ENCODE measurements around the gene ADGRE2.
"Not testable (repeated sequence)": the region's sequence is repeated elsewhere in the genome, so short reads cannot be mapped to it uniquely, and the experiment has no call there.

Gene ADGRE2

GRCh38 chr19:14779151-14779550, 791 bp upstream of the ADGRE2 start:
- Histone ChIP-seq H3K4me1 (ENCODE audit: control insufficient read depth in 1 of 2, insufficient read depth in 1 of 2, low read depth in 1 of 2, low read length in 1 of 2) (peaks cover 36 to 40% of the 10 kb centered on the region in 2 experiments), H3K4me3 (ENCODE audit: low read depth in 1 of 2, low read length in 1 of 2) (no peak overlapping the region), H3K27me3 (peaks cover 5% of the 10 kb centered on the region), H3K27ac (no peak overlapping the region), H3K36me3 (no peaks in the 10 kb centered on the region), H3K9me3 (no peaks in the 10 kb centered on the region)
- TF ChIP-seq CTCF (IDR thresholded peaks at IDR 0.05): no peak

GRCh38 chr19:14777645-14778044, 715 bp downstream of the ADGRE2 start:
- not testable (repeated sequence) for H3K36me3 ChIP-seq; H3K27ac ChIP-seq; H3K27me3 ChIP-seq; H3K4me3 ChIP-seq (ENCODE audit: low read depth in 1 of 2, low read length in 1 of 2); H3K9me3 ChIP-seq
- peaks cover 22 to 25% of the 10 kb centered on the region in 2 experiments for H3K4me1 ChIP-seq (ENCODE audit: control insufficient read depth in 1 of 2, insufficient read depth in 1 of 2, low read depth in 1 of 2, low read length in 1 of 2)

- H3K4me3 ChIP-seq (ENCODE audit: low read depth in 1 of 2, low read length in 1 of 2): peak overlapping the region; percentile 68 to 97
- peak overlapping the region; percentile 81 for H3K27ac ChIP-seq
- TF ChIP-seq CTCF (IDR thresholded peaks at IDR 0.05): peak; percentile 58
- no peaks in the 10 kb centered on the region for H3K9me3 ChIP-seq
- H3K36me3 ChIP-seq: peaks cover 25% of the 10 kb centered on the region
- peaks cover 15 to 23% of the 10 kb centered on the region in 2 experiments for H3K4me1 ChIP-seq (ENCODE audit: control insufficient read depth in 1 of 2, insufficient read depth in 1 of 2, low read depth in 1 of 2, low read length in 1 of 2)
- peaks cover 5% of the 10 kb centered on the region for H3K27me3 ChIP-seq
Measured at GRCh38 chr19:14775869-14776586, 2.3 kb downstream of the ADGRE2 start.

GRCh38 chr19:14775326-14775725, 3.0 kb downstream of the ADGRE2 start:
- peaks cover 15 to 23% of the 10 kb centered on the region in 2 experiments for H3K4me1 ChIP-seq (ENCODE audit: control insufficient read depth in 1 of 2, insufficient read depth in 1 of 2, low read depth in 1 of 2, low read length in 1 of 2)
- H3K27ac ChIP-seq: peak overlapping the region; percentile 81
- H3K9me3 ChIP-seq, H3K27me3 ChIP-seq: not testable (repeated sequence)
- H3K36me3 ChIP-seq: peaks cover 30% of the 10 kb centered on the region
- H3K4me3 ChIP-seq (ENCODE audit: low read depth in 1 of 2, low read length in 1 of 2): peak overlapping the region; percentile 68 to 97

- Histone ChIP-seq H3K9me3 (no peaks in the 10 kb centered on the region), H3K36me3 (peaks cover 39% of the 10 kb centered on the region), H3K4me3 (ENCODE audit: low read depth in 1 of 2, low read length in 1 of 2) (no peak overlapping the region), H3K27me3 (peaks cover 5% of the 10 kb centered on the region), H3K4me1 (ENCODE audit: control insufficient read depth in 1 of 2, insufficient read depth in 1 of 2, low read depth in 1 of 2, low read length in 1 of 2) (peaks cover 15 to 23% of the 10 kb centered on the region in 2 experiments), H3K27ac (no peak overlapping the region)
- TF ChIP-seq CTCF (IDR thresholded peaks at IDR 0.05): no peak
Measured at GRCh38 chr19:14774373-14774772, 4.0 kb downstream of the ADGRE2 start.

GRCh38 chr19:14773722-14774121, 4.6 kb downstream of the ADGRE2 start:
- peaks cover 46% of the 10 kb centered on the region for H3K36me3 ChIP-seq
- H3K4me3 ChIP-seq (ENCODE audit: low read depth in 1 of 2, low read length in 1 of 2); H3K9me3 ChIP-seq; H3K27me3 ChIP-seq; H3K27ac ChIP-seq: not testable (repeated sequence)
- peaks cover 15 to 23% of the 10 kb centered on the region in 2 experiments for H3K4me1 ChIP-seq (ENCODE audit: control insufficient read depth in 1 of 2, insufficient read depth in 1 of 2, low read depth in 1 of 2, low read length in 1 of 2)

GRCh38 chr19:14772995-14773394, 5.4 kb downstream of the ADGRE2 start:
- H3K9me3 ChIP-seq: no peaks in the 10 kb centered on the region
- H3K27ac ChIP-seq: no peak overlapping the region
- peaks cover 53% of the 10 kb centered on the region for H3K36me3 ChIP-seq
- peaks cover 5% of the 10 kb centered on the region for H3K27me3 ChIP-seq
- H3K4me1 ChIP-seq (ENCODE audit: control insufficient read depth in 1 of 2, insufficient read depth in 1 of 2, low read depth in 1 of 2, low read length in 1 of 2): peaks cover 15 to 23% of the 10 kb centered on the region in 2 experiments
- TF ChIP-seq CTCF (IDR thresholded peaks at IDR 0.05): no peak
- no peak overlapping the region for H3K4me3 ChIP-seq (ENCODE audit: low read depth in 1 of 2, low read length in 1 of 2)

Measured in neutrophil (primary cell).